Measurements from ENCODE around the gene KCNH8.
"Not testable (repeated sequence)": the region's sequence is repeated elsewhere in the genome, so short reads cannot be mapped to it uniquely, and the experiment has no call there.

Gene KCNH8

GRCh38 chr3:19206540-19206939, 58.2 kb downstream of the KCNH8 start:
- H3K27me3 Mint-ChIP-seq = no peaks in the 10 kb centered on the region
- H3K27ac Mint-ChIP-seq = no peak overlapping the region
- H3K9me3 Mint-ChIP-seq = no peaks in the 10 kb centered on the region
- H3K4me3 Mint-ChIP-seq = no peak overlapping the region
- intact Hi-C loops (cut with micrococcal nuclease) = no loop called here
- no peaks in the 10 kb centered on the region for H3K36me3 Mint-ChIP-seq (ENCODE audit: low read depth)
- no peaks in the 10 kb centered on the region for H3K4me1 Mint-ChIP-seq (ENCODE audit: low read depth)

DNA sequence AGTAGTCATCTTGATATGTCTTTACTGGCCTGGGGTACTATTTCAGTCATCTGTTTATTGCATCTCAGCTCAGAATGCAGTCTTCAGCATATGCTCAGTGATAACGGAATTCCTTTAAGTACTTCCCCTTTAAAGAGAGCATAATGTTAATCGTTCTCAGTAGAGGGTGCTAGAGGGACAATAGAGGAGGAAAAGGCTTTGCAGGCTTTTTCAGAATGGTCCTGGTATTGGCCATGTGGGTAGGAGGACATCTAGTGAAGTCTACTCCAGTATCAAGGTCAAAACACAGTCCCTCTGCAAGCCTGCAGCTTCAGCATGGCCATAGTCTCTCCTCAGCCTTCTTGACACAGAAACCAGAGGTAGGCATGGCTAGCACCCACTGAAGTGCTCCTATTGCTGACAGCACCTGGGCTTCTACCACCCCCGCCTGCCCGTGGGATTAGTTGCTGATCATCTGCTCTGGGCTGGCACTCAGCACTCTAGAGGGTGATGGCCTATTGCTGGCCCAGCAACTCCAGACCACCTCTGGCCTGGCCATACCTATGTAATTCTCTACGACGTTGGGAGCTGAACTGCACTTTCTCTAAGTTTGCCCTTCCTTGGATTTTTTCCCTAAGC, 65.4 kb downstream of the KCNH8 start:
- intact Hi-C loops (cut with micrococcal nuclease) = no loop called here
- Mint-ChIP-seq H3K4me1 (ENCODE audit: low read depth) (no peaks in the 10 kb centered on the region), H3K4me3 (no peak overlapping the region), H3K27ac (no peak overlapping the region), H3K36me3 (ENCODE audit: low read depth) (no peaks in the 10 kb centered on the region), H3K9me3 (no peaks in the 10 kb centered on the region), H3K27me3 (no peaks in the 10 kb centered on the region)

DNA sequence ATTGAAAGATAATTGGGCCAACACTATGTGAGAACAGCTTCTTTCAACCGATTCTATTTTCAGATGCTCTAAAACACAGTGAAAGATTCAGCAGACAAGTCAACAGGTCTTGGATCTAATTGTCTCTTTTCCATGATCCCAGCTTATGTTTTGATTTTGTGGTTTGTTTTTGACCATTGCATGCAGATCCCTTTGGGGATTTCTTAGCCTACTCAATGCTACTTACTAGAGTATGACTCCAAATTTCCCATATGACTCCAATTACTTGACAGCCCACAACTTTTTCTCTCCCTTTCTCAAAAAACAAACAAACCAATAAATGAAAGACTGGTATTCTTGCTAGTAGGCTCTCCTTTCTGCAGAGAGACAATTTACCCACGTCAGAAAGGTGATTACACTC, 67.1 kb downstream of the KCNH8 start:
- H3K4me1 Mint-ChIP-seq (ENCODE audit: low read depth) = no peaks in the 10 kb centered on the region
- H3K27ac Mint-ChIP-seq = no peak overlapping the region
- H3K4me3 Mint-ChIP-seq = no peak overlapping the region
- no peaks in the 10 kb centered on the region for H3K36me3 Mint-ChIP-seq (ENCODE audit: low read depth)
- H3K9me3 Mint-ChIP-seq = no peaks in the 10 kb centered on the region
- intact Hi-C loops (cut with micrococcal nuclease) = no loop called here
- no peaks in the 10 kb centered on the region for H3K27me3 Mint-ChIP-seq

DNA sequence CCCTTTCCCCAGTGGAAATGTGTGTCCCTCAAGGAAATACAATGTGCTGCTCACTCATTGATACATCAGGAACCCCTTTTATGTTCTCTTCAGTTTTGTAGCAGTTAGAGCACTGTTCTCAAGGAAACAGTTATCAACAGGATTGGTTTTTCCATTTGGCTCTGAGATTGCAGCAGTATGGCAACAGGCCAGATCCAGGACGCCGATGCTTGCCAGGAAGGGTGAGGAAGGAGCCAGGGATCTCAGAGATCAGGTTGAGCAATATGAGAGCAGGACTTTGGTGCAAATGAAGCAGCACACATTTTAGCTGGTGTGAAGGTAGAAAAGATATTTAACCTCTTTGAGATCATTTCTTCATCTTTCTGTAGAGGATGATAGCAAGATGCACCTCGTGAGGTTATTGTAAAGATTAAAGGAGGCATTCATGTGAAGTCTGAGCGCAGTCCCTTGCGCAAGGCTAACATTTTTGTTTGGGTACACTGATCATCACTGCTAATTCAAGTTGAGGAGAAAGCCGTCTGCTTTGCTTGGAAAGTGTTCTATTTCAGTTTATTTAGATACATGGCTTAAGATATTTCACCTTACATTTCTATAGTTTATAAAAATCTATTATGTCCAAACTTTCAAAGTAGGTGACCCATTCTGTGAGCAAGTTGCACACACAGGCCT, 68.5 kb downstream of the KCNH8 start:
- H3K27ac Mint-ChIP-seq = no peak overlapping the region
- intact Hi-C loops (cut with micrococcal nuclease) = no loop called here
- no peak overlapping the region for H3K4me3 Mint-ChIP-seq
- H3K9me3 Mint-ChIP-seq = no peaks in the 10 kb centered on the region
- H3K36me3 Mint-ChIP-seq (ENCODE audit: low read depth) = no peaks in the 10 kb centered on the region
- no peaks in the 10 kb centered on the region for H3K4me1 Mint-ChIP-seq (ENCODE audit: low read depth)
- no peaks in the 10 kb centered on the region for H3K27me3 Mint-ChIP-seq

GRCh38 chr3:19220311-19220710, 72.0 kb downstream of the KCNH8 start:
- Mint-ChIP-seq H3K36me3 (ENCODE audit: low read depth) (no peaks in the 10 kb centered on the region), H3K27ac (no peak overlapping the region), H3K4me1 (ENCODE audit: low read depth) (no peaks in the 10 kb centered on the region), H3K27me3 (no peaks in the 10 kb centered on the region), H3K4me3 (no peak overlapping the region), H3K9me3 (no peaks in the 10 kb centered on the region)
- intact Hi-C loops (cut with micrococcal nuclease) = no loop called here

DNA sequence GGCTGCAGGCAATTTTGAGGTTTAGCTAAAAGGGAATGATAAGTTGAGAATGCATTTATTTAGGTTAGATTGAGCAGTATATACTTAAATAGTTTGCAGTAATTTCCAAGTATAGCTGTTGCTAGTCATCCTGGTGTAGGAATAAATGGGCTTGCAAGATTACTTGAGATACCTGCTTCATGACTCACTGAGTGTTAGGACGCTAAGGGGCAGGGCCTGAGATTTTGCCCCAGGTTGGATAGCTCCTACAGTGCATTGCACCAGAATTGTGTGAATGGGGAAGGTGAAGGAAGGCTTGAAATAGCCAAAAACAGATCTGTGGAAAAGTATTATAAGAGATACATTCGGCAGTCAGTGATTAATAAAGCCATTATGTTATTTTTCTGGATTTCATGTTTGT, 72.8 kb downstream of the KCNH8 start:
- intact Hi-C loops (cut with micrococcal nuclease) = no loop called here
- Mint-ChIP-seq H3K4me3 (no peak overlapping the region), H3K27ac (no peak overlapping the region), H3K4me1 (ENCODE audit: low read depth) (no peaks in the 10 kb centered on the region), H3K36me3 (ENCODE audit: low read depth) (no peaks in the 10 kb centered on the region), H3K9me3 (no peaks in the 10 kb centered on the region), H3K27me3 (no peaks in the 10 kb centered on the region)

DNA sequence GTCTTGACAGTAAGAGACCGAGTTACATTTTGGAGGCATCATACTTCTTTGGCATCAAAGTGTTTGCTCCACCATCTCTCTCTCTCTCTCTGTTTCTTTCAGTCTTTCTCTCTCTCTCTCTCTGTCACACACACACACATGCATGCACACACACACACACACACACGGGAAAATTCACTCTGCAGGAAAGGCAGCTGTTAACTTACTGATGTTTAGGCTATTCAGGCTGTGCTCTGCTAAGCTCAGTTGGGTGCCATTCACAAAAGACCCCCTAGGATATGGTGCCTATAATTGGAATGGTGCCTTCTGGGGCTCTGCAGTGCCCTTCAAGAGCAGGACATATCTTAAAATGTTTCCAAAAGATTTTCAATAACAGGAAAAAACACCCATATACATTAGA, 78.2 kb downstream of the KCNH8 start:
- H3K4me1 Mint-ChIP-seq (ENCODE audit: low read depth) = no peaks in the 10 kb centered on the region
- no peaks in the 10 kb centered on the region for H3K36me3 Mint-ChIP-seq (ENCODE audit: low read depth)
- no peak overlapping the region for H3K4me3 Mint-ChIP-seq
- intact Hi-C loops (cut with micrococcal nuclease) = no loop called here
- H3K9me3 Mint-ChIP-seq = no peaks in the 10 kb centered on the region
- no peak overlapping the region for H3K27ac Mint-ChIP-seq
- no peaks in the 10 kb centered on the region for H3K27me3 Mint-ChIP-seq

DNA sequence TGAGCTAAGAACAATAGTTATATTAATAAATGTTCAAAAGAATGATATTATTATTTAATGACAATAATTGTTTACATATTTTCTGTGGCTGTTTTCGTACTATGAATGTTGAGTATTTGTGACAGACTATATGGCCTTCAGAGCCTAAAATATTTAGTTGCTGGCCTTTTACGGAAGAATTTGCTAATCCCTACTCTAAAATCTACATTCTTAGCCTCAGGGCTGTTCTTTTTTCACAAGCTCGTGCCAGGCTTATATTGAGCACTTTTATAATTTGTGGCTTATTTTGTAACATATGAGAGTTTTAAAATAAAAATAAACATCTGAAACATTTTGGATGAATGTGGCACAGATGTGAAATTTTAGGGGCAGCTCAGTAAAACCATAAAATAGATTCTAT, 79.9 kb downstream of the KCNH8 start:
- H3K36me3 Mint-ChIP-seq (ENCODE audit: low read depth) = no peaks in the 10 kb centered on the region
- no peak overlapping the region for H3K27ac Mint-ChIP-seq
- intact Hi-C loops (cut with micrococcal nuclease) = no loop called here

DNA sequence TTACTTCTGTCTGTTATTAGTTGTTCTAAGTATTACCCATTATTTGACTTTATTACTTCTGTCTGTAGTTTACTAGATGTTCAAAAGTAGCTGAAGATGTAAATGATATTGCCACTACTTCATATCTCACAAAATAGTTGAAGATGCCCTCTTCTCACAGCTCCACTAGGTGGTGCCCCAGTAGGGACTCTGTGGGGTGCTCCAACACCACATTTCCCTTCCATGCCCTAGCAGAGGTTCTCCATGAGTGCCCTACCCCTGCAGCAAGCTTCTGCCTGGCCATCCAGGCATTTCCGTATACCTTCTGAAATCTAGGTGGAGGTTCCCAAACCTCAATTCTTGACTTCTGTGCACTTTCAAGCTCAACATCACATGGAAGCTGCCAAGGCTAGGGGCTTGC, 80.8 kb downstream of the KCNH8 start:
- intact Hi-C loops (cut with micrococcal nuclease) = no loop called here
- Mint-ChIP-seq H3K27me3 (peaks cover 2% of the 10 kb centered on the region), H3K4me3 (no peak overlapping the region), H3K36me3 (ENCODE audit: low read depth) (no peaks in the 10 kb centered on the region), H3K9me3 (no peaks in the 10 kb centered on the region), H3K27ac (no peak overlapping the region), H3K4me1 (ENCODE audit: low read depth) (no peaks in the 10 kb centered on the region)

More for the DNA sequence above, 79.9 kb downstream of the KCNH8 start:
- H3K27me3 Mint-ChIP-seq = no peaks in the 10 kb centered on the region
- no peaks in the 10 kb centered on the region for H3K9me3 Mint-ChIP-seq
- H3K4me3 Mint-ChIP-seq = no peak overlapping the region
- H3K4me1 Mint-ChIP-seq (ENCODE audit: low read depth) = no peaks in the 10 kb centered on the region

DNA sequence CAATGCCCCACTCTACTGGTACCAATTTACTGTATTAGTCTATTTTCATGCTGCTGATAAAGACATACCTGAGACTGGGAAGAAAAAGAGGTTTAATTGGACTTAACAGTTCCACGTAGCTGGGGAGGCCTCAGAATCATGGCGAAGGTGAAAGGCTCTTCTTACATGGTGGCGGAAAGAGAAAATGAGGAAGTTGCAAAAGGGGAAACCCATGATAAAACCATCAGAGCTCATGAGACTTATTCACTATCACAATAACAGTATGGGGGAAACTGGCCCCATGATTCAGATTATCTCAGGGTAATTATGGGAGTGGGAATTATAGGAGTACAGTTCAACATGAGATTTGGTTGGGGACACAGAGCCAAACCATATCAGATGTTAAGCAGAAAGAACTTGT, 81.6 kb downstream of the KCNH8 start:
- H3K36me3 Mint-ChIP-seq (ENCODE audit: low read depth); H3K9me3 Mint-ChIP-seq; H3K4me3 Mint-ChIP-seq; H3K27ac Mint-ChIP-seq; H3K4me1 Mint-ChIP-seq (ENCODE audit: low read depth); H3K27me3 Mint-ChIP-seq; intact Hi-C loops (cut with micrococcal nuclease): not testable (repeated sequence)

- no peaks in the 10 kb centered on the region for H3K9me3 Mint-ChIP-seq
- no peak overlapping the region for H3K4me3 Mint-ChIP-seq
- intact Hi-C loops (cut with micrococcal nuclease) = no loop called here
- H3K36me3 Mint-ChIP-seq (ENCODE audit: low read depth) = no peaks in the 10 kb centered on the region
- H3K4me1 Mint-ChIP-seq (ENCODE audit: low read depth) = no peaks in the 10 kb centered on the region
- peaks cover 2% of the 10 kb centered on the region for H3K27me3 Mint-ChIP-seq
- no peak overlapping the region for H3K27ac Mint-ChIP-seq
Measured at GRCh38 chr3:19231792-19232461, 83.6 kb downstream of the KCNH8 start.

GRCh38 chr3:19232566-19232965, 84.3 kb downstream of the KCNH8 start:
- Mint-ChIP-seq H3K27ac (no peak overlapping the region), H3K27me3 (peaks cover 2% of the 10 kb centered on the region), H3K4me1 (ENCODE audit: low read depth) (no peaks in the 10 kb centered on the region), H3K4me3 (no peak overlapping the region), H3K36me3 (ENCODE audit: low read depth) (no peaks in the 10 kb centered on the region), H3K9me3 (no peaks in the 10 kb centered on the region)
- intact Hi-C loops (cut with micrococcal nuclease) = no loop called here

DNA sequence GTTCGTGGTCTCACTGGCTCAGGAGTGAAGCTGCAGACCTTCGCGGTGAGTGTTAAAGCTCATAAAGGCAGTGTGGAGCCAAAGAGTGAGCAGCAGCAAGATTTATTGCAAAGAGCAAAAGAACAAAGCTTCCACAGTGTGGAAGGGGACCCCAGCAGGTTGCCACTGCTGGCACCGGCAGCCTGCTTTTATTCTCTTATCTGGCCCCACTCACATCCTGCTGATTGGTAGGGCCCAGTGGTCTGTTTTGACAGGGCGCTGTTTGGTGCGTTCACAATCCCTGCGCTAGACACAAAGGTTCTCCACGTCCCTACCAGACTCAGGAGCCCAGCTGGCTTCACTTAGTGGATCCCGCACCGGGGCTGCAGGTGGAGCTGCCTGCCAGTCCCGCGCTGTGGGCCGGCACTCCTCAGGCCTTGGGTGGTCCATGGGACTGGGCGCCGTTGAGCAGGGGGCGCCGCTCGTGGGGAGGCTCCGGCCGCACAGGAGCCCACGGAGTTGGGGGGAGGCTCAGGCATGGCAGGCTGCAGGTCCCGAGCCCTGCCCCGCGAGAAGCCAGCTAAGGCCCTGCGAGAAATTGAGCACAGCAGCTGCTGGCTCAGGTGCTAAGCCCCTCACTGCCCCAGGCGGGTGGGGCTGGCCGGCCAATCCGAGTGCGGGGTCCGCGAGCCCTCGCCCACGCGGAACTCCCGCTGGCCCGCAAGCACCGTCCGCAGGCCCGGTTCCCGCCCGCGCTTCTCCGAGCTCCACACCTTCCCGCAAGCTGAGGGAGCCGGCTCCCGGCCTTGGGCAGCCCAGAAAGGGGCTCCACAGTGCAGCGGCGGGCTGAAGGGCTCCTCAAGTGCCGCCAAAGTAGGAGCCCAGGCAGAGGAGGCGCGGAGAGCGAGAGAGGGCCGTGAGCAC, 85.8 kb downstream of the KCNH8 start:
- H3K4me1 Mint-ChIP-seq (ENCODE audit: low read depth); H3K9me3 Mint-ChIP-seq; intact Hi-C loops (cut with micrococcal nuclease); H3K27me3 Mint-ChIP-seq; H3K27ac Mint-ChIP-seq; H3K4me3 Mint-ChIP-seq; H3K36me3 Mint-ChIP-seq (ENCODE audit: low read depth): not testable (repeated sequence)

DNA sequence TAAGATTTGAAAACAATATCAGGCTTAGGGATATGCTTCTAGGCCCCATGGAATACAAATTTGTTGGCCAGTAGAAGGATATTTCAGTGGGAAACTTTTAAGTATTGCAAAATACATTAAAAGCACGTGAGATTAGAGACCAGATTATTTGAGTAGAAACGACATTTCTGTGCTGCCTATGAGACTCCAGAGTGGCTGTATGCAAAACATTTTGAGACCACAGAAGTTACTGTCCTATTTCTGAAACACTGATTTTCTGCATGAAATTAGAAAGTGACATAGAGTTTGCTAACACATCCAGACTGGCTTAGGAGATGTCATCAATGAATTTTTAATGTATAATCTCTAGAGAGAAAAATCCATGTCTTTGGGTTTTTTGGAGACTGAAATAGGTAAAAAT, 99.8 kb downstream of the KCNH8 start:
- Mint-ChIP-seq H3K4me1 (ENCODE audit: low read depth) (no peaks in the 10 kb centered on the region), H3K27ac (no peak overlapping the region), H3K9me3 (peaks cover 8% of the 10 kb centered on the region), H3K27me3 (no peaks in the 10 kb centered on the region), H3K4me3 (no peak overlapping the region), H3K36me3 (ENCODE audit: low read depth) (no peaks in the 10 kb centered on the region)
- intact Hi-C loops (cut with micrococcal nuclease) = no loop called here

All from dendritic cell treated with granulocyte-macrophage colony-stimulating factor and Interleukin-4, amounts not matched to agents 40 ng/mL and 50 ng/mL, for 4 days (primary cell).